Stimulated activated CD4-positive, alpha-beta T cell treated with anti-CD3 and anti-CD28 coated beads, Interleukin-15, amount 100 ng/mL, for 48 hours (primary cell): ENCODE data around the gene SLC9A8.
A peak's percentile ranks its signal among the peaks of the same experiment; 100 is the strongest.

Experiments used
- DNase-seq, 2 donors: peaks; one replicate each; pipeline ENCODE4 v3.0.0-alpha.2; 2020; ENCODE audit warnings: low read depth in 2 of 2

SLC9A8 gene

DNA sequence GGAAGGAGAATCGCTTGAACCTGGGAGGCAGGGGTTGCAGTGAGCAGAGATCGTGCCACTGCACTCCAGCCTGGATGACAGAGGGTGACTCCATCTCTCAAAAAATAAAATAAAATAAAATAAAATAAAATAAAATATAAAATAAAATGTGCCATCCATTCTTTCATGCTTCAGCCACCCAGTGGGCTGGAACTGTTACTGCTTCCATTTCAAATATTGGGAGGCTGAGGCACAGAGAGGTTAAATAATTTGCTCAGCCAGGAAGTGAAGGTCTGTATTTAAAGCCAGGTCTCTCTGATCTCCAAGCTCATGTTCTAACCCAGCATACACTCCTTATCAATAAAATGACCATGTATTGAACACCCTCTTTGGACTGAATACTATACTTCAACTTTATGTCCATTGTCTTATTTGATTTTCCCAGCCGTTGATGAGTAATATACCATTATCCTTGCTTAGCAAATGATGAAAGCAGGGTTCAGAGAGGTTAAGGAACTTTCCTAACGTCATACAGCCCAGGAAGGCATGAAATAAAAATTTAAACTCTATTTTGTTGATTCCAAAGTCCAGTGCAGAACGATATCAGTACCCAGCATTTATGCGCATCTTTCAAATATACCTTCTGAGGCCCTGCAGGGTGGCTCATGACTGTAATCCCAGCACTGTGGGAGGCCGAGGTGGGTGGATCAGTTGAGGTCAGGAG lies 25.8 kb upstream of the SLC9A8 start:
- DNase-seq, result no peak

- no peak for DNase-seq
Measured at GRCh38 chr20:49787371-49788357, 25.0 kb upstream of the SLC9A8 start.

DNA sequence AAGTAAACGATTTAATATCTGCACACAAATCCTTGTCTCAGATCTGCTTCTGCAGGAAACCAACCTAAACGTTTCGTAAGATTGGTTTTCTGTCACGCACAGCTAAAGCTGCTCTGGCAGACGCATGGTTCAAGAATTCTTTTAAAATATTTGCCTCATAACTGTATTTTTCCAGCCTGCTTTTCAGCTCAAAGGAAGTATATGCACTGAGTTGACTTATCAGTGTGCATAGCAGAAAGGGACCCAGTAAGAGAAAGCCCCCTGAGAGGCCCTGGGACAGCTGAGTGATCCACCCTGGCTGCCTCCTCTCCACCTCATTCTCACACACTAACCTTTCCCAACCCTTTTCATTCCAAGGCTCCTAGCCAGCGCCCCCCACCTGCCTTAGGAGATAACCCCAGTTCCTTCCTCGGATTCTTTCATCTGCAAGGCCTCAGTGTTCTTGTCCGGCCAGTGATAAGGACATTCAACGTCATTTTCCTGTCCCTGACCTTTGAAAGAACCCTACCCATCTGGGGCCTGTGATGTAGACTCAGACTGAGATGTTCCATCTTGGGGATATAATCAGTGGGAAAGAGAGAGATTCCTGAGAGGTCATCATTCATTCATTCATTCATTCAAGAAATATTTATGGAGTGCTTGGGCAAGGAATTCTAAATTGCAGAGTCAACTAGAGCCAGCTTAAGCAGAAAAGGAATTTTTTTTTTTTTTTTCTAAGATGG lies 22.4 kb upstream of the SLC9A8 start:
- DNase-seq, result no peak

DNA sequence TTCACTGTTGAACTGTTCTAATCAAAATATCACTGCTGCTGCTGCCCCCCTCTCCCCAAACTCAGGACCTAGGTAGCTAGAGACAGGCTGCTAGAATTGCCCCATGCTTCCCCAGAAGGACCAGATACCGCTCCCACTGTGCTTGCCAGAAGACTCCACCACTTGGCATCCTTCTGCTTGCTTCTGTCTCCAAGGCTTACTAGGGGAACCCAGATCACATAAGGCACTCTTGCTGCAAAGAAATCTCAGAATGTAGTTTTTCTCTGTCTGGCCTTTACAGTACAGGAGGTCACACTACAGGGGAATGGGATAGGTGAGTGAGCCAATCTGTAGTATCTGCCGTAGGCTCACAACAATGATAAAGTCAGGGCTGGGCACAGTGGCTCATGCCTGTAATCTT lies 21.5 kb upstream of the SLC9A8 start:
- no peak for DNase-seq

GRCh38 chr20:49792006-49792405 lies 20.6 kb upstream of the SLC9A8 start:
- DNase-seq, result no peak

- DNase-seq, result no peak
Measured at GRCh38 chr20:49792611-49793010, 20.0 kb upstream of the SLC9A8 start.

- no peak for DNase-seq
Measured at GRCh38 chr20:49794336-49795134, 18.1 kb upstream of the SLC9A8 start.

DNA sequence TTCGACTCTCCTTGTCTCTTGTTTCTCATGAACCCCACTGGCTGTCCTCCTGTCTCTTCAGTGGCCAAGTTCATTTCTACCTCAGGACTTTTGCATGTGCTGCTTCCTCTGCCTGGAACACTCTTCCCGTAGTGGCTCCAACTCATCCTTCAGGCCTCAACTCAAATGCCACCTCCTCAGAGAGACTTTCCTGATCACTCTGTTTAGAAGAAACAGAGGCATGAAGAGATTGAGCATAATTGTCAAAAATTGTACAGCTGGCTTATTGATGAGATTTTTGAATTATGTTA lies 17.5 kb upstream of the SLC9A8 start:
- no peak for DNase-seq

DNA sequence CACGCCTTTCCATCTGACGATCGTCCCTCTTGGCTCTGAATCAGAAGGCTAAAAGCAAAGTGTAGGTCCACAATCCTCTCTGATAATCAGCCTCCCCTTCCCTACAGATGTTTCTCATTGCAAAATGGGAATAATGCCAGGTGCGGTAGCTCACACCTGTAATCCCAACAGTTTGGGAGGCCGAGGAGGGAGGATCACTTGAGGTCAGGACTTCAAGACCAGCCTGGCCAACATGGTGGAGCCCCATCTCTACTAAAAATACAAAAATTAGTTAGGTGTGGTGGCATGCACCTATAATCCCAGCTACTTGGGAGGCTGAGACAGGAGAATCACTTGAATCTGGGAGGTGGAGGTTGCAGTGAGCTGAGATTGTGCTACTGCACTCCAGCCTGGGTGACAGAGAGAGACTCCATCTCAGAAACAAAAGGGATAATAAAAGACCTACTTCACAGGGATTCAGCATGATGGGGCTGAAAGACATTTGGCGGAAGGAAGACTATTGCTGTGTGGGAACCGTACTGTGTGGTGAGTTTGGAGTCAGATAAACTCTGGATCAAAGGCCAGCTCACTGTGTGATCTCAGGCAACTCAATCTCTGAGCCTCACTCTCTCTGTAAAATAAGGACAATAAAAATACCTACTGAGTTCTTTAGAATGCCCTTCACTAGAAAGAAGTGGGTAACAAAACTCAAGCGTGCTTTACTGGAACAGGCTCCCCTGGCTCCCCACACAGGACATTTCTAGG lies 15.9 kb upstream of the SLC9A8 start:
- no peak for DNase-seq

GRCh38 chr20:49797344-49797615 lies 15.3 kb upstream of the SLC9A8 start:
- DNase-seq, result no peak

DNA sequence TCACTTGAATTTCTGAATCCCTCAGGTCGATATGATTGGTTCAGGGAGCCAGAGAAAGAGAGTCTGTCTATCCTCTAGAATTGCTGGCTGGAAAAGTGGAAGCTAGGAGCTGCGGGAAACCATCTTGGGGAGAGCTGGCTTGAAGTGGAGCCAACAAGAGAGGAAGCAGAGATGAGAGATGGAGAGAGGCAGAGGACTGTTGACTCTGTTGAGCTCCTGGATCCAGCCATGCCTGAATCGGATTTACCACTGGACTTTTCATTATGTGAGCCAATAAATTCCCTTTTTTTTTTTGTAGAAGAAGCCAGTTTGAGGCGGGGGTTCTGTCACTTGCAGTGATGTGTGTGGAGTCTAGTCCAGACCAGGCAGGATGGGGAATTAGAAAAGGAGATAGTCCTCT lies 13.9 kb upstream of the SLC9A8 start:
- DNase-seq, result no peak

DNA sequence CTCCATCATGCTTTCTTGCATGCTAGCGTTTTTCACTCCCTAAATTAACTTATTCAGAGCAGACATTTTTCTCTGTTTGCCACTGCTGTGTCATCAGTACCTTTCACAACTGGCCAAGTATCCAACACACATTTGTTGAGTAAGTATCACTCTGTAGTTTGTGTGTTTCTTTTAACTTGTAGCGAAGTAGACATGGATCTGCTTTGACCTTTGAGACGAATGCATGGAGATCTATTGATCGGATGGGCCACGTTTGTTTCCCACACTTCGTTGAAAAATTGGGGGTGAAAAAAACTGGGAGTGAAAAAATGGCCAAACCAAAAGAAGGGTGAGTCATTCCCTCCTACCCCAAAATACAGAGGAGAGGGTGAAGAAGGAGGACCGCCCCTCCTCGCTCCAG lies 12.9 kb upstream of the SLC9A8 start:
- no peak for DNase-seq

- no peak for DNase-seq
Measured at GRCh38 chr20:49803418-49803817, 9.2 kb upstream of the SLC9A8 start.

DNA sequence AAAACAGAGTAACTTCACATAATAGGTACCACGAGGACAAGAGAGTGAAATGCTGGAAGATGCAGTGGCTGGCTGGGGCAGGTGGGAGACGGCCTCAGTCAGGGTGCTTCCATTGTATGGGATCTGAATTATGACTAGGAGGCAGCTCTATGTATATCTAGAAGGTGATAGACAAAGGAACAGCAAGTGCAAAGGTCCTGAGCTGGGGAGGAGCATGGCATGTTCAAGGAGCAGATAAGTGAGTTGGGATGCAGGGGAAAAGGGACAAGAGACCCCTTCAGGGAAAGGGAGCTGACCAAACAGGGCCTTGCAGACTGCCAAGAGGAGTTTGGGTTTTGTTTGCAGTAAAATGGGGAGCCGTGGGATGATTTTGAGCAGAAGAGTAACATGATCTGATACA lies 8.3 kb upstream of the SLC9A8 start:
- no peak for DNase-seq

DNA sequence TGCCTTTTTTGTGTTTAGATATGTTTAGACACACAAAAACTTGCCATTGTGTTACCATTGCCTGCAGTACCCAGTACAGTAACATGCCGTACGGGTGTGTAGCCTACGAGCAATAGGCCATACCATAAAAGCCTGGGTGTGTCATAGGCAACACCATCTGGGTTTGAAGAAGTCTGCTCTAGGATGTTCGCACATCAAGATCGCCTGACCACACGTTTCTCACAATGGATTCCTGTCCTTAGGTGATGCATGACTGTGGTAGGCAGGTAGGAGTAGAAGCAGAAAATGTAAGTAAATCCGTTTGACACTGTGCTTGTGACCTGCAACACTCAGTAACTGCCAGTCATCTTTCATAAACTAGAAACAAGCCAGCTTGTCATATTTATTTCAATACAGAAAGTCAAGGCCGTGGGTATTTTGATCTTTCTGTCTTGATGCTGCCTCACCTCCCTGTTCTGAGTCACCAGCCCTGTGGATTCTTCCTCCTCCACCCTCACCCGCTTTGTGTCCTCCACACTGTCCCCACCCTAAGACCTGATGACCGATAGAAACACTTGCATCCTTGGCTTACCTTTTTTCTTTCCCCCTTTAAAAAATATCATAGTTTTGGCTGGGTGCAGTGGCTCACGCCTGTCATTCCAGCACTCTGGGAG lies 7.3 kb upstream of the SLC9A8 start:
- peak; percentile 64 to 71 for DNase-seq

GRCh38 chr20:49808753-49809152 lies 3.9 kb upstream of the SLC9A8 start:
- DNase-seq, result no peak

- no peak for DNase-seq
Measured at GRCh38 chr20:49809803-49810359, 2.7 kb upstream of the SLC9A8 start.

GRCh38 chr20:49810491-49811190 lies 2.0 kb upstream of the SLC9A8 start:
- no peak for DNase-seq

DNA sequence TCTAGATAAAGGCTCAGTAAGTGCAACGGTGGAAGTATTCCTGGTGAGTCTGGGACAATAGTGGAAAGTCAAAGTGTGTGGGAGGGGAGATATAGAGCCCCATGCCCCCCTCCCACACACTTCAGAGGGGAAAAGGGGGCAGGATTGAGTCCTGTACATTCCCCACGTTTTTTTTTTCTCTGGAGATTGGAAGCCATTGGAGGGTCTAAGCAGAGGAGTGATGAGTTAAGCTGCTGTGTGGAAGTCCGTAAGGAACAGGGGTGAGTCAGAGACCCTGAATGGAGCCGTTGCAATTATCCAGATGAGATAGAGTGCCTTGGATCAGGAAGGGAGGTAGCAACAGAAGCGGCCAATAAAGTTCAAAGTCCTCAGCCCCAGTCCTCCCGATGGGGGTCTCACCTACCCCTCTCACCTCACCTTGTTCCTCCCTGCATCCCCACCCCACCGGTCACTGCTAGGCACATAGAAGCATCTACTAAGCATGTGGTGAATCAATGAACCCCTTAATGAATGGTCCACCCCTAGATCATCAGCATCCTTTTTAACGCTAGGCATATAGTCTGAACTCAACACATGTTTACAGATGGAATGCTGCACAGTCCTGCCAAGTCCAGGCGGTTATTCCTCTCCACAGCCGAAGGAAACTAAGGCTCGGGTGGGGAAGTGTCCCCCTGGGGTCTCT lies 662 bp upstream of the SLC9A8 start:
- DNase-seq, result no peak
